Epithelial cell of esophagus (primary cell): ENCODE results near the gene OR2A42.
A peak's percentile ranks its signal among the peaks of the same experiment; 100 is the strongest.
"Not testable (repeated sequence)": the region's sequence is repeated elsewhere in the genome, so short reads cannot be mapped to it uniquely, and the experiment has no call there.

ENCODE experiments used
- DNase-seq: peaks from one replicate; pipeline ENCODE4 v3.0.0; 2010; ENCODE audit warnings: low read depth
- H3K4me3 ChIP-seq: 2 replicates; pipeline ENCODE4 v1.5.1; 2011; ENCODE audit warnings: mild to moderate bottlenecking, low read length, control low read depth
- TF ChIP-seq, protein P1 (sequence below): IDR thresholded peaks from 2 replicates; pipeline ENCODE4 v1.5.1; 2011; ENCODE audit warnings: low read depth, mild to moderate bottlenecking, low read length, control low read depth, inconsistent platforms; ENCODE audit not compliant: insufficient read depth; ENCODE audit errors: missing control alignments

The OR2A42 gene

GRCh38 chr7:144178380-144179164 is 60.8 kb downstream of the OR2A42 start:
- peak; percentile 35 for DNase-seq
- TF ChIP-seq, protein P1, sequence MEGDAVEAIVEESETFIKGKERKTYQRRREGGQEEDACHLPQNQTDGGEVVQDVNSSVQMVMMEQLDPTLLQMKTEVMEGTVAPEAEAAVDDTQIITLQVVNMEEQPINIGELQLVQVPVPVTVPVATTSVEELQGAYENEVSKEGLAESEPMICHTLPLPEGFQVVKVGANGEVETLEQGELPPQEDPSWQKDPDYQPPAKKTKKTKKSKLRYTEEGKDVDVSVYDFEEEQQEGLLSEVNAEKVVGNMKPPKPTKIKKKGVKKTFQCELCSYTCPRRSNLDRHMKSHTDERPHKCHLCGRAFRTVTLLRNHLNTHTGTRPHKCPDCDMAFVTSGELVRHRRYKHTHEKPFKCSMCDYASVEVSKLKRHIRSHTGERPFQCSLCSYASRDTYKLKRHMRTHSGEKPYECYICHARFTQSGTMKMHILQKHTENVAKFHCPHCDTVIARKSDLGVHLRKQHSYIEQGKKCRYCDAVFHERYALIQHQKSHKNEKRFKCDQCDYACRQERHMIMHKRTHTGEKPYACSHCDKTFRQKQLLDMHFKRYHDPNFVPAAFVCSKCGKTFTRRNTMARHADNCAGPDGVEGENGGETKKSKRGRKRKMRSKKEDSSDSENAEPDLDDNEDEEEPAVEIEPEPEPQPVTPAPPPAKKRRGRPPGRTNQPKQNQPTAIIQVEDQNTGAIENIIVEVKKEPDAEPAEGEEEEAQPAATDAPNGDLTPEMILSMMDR = peak; percentile 45
- H3K4me3 ChIP-seq = not testable (repeated sequence)
